ENCODE measurements around the gene PLXNC1.

PLXNC1 gene

GRCh38 chr12:94229902-94230301, 81.5 kb downstream of the PLXNC1 start:
- no peak for DNase-seq (ENCODE audit: low read depth in 2 of 3, low spot score in 2 of 3)

GRCh38 chr12:94230357-94230905, 82.1 kb downstream of the PLXNC1 start:
- no peak for DNase-seq (ENCODE audit: low read depth in 2 of 3, low spot score in 2 of 3)

DNA sequence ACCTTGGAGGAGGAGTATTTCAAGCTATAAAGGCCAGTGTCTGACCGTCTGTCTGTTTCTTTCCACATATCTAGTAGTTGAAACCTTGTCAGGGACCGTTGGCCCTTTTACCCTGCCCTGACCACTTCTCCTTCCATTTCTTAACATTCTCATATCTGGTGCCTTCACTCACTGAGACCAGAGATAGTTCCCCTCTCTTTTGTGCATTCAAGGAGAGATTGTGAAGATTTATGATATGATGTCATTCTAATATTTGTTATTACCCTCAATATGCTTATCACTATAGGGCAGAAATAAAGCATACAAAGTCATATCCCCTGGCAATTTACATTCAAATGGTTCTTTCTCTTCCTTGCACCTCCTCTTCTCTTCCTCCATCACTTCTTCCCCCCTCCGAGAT, 83.3 kb downstream of the PLXNC1 start:
- no peak for DNase-seq (ENCODE audit: low read depth in 2 of 3, low spot score in 2 of 3)

DNA sequence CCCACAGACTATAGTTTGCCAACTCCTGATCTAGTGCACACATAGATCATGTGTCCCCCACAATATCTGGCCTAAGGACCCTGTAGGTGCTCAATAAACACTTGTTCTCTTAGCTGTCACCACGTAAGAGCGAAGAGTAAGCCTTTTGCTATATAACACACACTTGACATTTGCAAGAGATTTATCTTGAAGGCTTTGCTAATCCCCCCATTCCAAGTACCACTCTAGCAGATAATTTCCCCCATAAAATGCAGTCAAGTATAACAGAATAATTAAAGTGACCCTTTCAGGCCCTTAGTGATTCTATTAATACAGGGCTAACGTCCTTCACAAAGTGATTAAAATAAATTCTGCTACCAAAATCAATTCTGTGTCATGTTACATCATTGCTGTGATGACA, 87.5 kb downstream of the PLXNC1 start:
- no peak for DNase-seq (ENCODE audit: low read depth in 2 of 3, low spot score in 2 of 3)

- no peak for DNase-seq (ENCODE audit: low read depth in 2 of 3, low spot score in 2 of 3)
Observed at GRCh38 chr12:94239332-94239993, 91.1 kb downstream of the PLXNC1 start.

DNA sequence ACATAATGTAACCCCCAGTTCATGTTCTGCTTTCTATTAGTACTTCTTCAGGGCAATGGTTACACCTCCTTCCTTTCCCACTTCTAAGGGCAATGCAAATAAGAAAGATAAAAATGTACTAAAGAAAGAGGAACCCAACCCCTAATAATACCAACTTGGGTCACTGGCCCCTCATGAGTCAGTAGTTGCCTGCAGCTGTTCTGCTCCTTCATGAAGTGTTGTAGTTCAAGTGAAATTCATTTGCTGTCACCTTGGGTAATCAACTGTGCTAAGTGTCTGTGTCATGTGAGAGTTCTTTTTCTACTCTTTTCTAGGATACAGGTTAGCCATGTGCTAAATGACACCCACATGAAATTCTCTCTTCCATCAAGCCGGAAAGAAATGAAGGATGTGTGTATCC, 91.8 kb downstream of the PLXNC1 start:
- DNase-seq (ENCODE audit: low read depth in 2 of 3, low spot score in 2 of 3) = no peak

DNA sequence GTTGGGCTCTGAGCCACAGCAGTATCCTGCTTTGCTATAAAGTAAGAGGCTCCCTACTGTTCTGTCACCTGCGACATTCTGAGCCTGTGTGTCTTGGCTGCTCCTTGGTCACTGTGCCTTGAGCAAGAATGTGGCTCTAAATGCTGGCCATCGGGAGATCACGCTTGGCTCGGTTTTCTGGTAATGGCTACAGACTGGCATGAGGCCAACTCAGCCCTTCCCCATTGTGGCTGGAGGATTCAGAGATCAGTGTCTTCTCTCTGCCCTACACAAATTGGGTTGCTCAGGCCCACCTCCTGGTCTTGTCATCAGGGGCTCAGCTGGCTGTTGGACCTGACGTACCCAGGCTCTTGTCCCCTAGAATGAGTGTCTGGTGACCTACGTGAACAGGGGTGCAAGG, 94.5 kb downstream of the PLXNC1 start:
- no peak for DNase-seq (ENCODE audit: low read depth in 2 of 3, low spot score in 2 of 3)

- DNase-seq (ENCODE audit: low read depth in 2 of 3, low spot score in 2 of 3) = peak in 2 of 3 experiments; percentile 27 to 42
Observed at GRCh38 chr12:94244165-94245133, 96.1 kb downstream of the PLXNC1 start.

DNA sequence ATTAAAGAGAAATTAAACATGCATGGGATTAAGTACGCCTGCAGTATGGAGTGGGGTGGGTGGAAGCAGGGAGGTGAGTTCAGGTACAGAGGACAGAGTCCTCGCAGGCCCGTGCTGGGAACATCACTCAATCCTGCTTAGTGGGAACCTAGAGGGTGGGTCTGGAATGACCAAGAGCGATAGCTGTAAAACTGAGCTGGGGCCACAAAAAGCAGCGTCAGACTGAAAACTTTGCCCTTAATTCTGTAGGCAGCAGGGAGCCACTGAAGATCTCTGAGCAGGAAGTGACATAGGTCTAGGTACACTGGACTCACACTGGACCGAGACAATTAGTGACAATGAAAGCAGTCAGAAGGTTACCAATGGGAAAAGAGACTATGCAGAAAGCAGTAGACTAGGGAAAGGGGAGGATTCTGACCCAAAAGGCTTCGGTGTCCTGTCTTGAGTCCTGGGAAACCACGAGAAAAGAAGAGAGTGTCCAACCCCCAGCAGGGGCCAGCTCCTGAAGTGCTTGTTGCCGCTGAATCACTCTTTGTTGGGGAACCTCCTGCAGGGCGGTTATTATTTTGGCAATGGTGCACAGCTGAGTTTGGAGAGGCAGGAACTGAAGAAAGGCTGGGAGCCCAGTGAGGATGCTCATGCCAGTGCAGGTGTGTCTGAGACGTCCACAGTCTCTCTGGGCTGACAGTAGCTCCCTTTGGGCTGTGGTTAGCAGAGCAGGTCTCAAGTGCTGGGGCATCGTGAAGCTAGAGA, 97.4 kb downstream of the PLXNC1 start:
- DNase-seq (ENCODE audit: low read depth in 2 of 3, low spot score in 2 of 3) = no peak

- no peak for DNase-seq (ENCODE audit: low read depth in 2 of 3, low spot score in 2 of 3)
Observed at GRCh38 chr12:94247246-94247645, 98.9 kb downstream of the PLXNC1 start.

- DNase-seq (ENCODE audit: low read depth in 2 of 3, low spot score in 2 of 3) = no peak
Observed at GRCh38 chr12:94248582-94248981, 100.2 kb downstream of the PLXNC1 start.

GRCh38 chr12:94250130-94250529, 101.8 kb downstream of the PLXNC1 start:
- DNase-seq (ENCODE audit: low read depth in 2 of 3, low spot score in 2 of 3) = no peak

GRCh38 chr12:94254270-94254669, 105.9 kb downstream of the PLXNC1 start:
- DNase-seq (ENCODE audit: low read depth in 2 of 3, low spot score in 2 of 3) = no peak

- DNase-seq (ENCODE audit: low read depth in 2 of 3, low spot score in 2 of 3) = no peak
Observed at GRCh38 chr12:94255006-94255405, 106.6 kb downstream of the PLXNC1 start.

DNA sequence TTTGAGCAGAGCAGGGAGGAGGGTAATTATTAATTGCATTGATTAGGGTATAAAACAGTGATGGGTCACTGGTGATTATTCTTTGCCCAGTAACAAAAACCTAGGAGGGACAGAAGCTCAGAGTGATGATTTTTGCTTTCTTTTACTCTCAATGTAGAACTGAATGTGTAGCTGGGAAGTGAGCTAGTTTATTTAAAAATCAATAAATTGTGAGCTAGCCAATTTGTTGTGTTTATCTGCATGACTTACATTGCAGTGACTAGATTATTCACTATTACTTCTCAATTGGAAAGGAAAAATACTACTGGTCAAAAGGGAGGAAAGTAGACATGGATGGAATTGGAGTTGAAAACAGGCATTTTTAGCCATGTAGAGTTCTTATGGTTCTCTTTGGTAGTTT, 107.1 kb downstream of the PLXNC1 start:
- DNase-seq (ENCODE audit: low read depth in 2 of 3, low spot score in 2 of 3) = no peak

DNA sequence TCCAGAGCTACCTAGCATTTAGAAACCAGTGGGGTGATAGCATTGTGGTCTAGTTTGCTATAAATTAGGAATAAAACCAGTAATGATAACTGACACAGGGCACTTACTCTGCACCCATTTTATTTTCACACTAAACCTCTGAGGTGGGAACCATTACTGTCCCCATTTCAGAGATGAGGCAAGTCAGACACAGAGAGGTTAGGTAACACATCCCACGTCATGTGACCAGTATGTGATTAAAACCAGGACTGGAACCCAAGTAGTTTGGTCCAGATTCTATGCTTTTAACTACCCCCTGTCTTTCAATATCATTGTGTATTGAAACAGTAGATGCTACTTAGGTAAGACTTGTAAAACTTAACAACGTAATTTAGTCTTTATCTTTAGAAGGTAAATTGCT, 110.2 kb downstream of the PLXNC1 start:
- no peak for DNase-seq (ENCODE audit: low read depth in 2 of 3, low spot score in 2 of 3)

GRCh38 chr12:94260017-94260416, 111.6 kb downstream of the PLXNC1 start:
- DNase-seq (ENCODE audit: low read depth in 2 of 3, low spot score in 2 of 3) = no peak

- no peak for DNase-seq (ENCODE audit: low read depth in 2 of 3, low spot score in 2 of 3)
Observed at GRCh38 chr12:94260717-94261116, 112.3 kb downstream of the PLXNC1 start.

DNA sequence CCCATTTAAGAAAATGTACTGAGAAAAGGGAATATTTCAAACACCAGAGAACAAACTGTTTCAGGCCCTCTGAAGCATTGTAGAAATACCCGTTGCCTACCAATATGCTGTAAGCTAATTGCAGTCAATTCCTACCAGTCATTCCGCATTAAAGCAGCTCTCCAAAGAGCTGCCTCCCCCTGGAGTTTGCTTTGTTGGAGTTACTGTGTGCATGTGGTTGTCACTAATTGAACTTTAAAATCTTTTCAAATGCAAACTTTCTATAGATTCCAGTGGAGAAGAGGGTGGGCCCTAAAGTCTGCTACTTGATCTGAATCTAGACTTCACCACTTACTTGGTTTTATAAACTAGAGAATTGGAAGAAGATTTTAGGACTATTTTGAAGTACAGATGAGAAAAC, 112.7 kb downstream of the PLXNC1 start:
- DNase-seq (ENCODE audit: low read depth in 2 of 3, low spot score in 2 of 3) = no peak

DNA sequence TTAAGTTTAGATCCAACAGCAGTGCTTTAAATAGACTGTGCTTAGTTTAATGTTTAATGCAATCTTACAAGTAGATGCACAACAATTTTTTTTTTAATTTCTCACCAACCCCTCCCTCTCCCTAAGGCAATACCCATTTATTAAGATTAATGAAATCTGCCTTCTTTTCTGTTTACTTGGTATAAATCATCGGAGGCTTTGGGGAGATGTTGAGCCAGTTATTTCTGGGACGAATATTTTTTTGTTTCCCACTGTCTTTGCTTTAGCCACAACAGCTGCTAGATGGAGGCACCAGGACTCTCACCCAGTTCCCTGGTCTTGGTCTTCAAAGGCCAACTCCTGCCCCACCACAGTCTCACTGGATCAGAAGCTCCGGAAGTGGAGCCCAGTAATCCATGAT, 113.4 kb downstream of the PLXNC1 start:
- DNase-seq (ENCODE audit: low read depth in 2 of 3, low spot score in 2 of 3) = no peak

DNA sequence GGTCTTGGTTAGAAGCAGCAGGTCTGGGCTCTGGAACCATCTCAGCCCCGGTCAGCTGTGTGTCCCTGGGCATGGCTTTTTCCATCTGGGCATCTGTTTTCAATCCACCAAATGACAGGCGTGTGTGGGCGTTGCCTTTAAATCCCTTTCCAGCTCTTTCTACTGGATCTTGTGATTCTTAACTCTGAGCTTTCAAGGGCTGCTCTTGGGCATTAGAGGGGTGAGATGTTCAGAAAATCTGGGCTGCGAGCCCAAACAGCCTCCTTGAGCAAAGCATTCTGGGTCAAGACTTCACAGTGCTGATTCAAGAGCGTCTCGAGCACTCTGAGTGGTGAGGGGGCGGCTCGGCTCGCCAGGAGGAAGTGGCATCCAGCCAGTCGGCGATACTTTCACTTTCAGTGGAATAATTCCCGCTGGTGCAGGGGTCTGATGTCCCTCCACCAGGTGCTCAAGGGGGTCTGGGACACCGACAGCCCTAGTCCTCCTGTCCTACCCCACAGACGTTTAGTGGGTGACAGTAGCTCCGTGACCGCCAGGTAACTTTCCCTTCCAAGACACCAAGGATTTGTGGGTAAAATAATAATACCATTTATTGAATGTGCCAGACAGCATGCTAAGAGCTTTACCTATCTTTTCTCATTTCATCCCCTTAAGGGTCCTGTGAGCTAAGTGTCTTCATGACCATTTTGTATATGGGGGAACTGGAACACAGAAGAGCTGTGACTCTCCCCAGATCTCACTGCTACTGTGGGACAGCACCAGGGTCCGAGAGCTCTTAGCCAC, 114.0 kb downstream of the PLXNC1 start:
- peak; percentile 42 to 57 (median 47) for DNase-seq (ENCODE audit: low read depth in 2 of 3, low spot score in 2 of 3)
